Activated effector memory CD4-positive, alpha-beta T cell treated with Interleukin-2 at 50 U/mL for 16 hours (primary cell): ENCODE results near the gene PCBP3.
"Not testable (repeated sequence)": the region's sequence is repeated elsewhere in the genome, so short reads cannot be mapped to it uniquely, and the experiment has no call there.

Experiments used
- DNase-seq: peaks from one replicate; pipeline ENCODE4 v3.0.0-alpha.2; 2020

The PCBP3 gene

DNA sequence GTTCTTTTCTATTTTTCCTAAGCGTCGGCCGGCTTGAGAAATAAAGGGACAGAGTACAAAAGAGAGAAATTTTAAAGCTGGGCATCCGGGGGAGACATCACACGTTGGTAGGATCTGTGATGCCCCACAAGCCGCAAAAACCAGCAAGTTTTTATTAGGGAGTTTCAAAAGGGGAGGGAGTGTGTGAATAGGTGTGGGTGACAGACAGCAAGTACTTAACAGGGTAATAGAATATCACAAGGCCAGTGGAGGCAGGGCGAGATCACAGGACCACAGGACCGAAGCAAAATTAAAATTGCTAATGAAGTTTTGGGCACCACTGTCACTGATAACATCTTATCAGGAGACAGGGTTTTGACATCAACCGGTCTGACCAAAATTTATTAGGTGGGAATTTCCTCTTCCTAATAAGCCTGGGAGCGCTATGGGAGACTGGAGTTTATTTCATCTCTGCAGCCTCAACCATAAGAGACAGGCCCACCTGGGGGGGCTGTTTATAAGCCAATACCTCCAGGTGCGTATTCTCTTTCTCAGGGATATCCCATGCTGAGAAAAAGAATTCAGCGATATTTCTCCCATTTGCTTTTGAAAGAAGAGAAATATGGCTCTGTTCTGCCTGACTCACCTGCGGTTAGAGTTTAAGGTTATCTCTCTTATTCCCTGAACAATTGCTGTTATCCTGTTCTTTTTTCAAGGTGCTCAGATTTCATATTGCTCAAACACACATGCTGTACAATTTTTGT, 332.3 kb downstream of the PCBP3 start:
- not testable (repeated sequence) for DNase-seq

DNA sequence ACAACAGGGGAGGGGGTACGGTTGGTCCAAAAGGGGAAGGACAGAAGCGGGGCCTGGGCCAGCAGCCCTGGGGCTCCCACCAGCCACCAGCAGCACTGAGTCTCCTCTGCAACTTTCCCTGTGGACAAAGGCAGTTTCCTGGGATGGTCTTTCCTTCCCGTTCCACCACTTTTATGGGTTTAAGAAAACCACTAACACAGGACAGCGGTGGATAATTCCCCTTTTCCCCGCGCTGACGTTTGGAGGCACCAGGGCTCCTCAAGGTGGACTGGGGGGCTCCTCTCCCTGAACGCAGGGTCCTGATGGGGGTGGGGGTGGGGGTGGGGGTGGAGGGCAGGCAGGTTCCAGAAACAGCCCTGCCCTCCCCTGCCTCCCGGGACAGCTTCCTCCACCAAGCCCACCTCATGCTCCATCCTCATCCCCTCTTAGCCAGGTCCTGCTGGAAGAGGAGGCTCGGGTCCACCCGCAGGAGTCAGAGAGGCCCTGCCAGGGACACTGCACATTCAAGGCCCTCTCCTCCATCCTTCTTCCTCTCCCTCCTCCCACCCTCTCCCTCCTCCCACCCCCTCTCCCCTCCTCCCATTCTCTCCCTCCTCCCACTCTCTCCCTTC, 333.3 kb downstream of the PCBP3 start:
- no peak for DNase-seq

DNA sequence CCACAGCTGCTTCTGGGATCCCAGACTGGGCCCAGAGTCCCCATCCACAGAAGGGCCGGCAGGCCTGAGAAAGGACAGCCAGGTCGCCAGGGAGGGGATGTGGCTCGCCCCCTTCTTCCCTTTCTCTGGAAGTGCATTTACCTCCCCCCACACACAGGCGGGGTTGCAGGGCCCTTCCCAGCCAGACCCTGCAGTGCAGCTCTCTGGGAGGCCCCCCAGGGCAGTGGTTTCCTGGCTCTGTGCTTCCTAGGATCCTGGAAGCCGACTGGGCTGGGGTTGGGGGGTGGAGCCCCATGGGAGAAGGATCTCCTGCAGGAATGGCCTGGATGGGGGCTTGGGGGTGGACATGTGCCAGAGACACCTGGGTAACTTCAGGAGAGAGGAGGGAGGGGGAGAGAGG, 333.9 kb downstream of the PCBP3 start:
- no peak for DNase-seq

DNA sequence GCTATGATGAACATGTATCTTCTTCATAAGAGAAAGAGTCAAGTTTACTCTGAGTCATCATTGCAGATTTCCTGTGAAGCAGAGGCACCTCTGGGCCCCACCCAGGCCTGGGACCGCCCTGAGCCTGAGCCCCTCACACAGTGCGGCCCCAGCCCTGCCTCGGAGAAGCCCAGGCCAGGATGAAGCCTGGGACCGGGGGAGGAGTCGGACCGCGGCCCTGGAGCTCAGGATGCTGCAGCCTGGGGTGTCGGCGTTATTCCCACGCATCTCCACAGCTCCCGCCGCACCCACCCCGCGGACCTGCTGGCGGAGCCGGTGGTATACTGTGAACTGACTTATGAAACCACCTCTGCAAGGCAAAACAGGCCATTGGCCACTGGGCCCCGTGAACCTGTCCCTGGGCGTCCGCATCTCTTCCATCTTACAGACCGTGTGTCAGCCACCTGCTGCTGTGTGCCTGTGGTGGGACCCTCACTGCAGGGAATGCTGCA, 335.7 kb downstream of the PCBP3 start:
- DNase-seq = no peak

DNA sequence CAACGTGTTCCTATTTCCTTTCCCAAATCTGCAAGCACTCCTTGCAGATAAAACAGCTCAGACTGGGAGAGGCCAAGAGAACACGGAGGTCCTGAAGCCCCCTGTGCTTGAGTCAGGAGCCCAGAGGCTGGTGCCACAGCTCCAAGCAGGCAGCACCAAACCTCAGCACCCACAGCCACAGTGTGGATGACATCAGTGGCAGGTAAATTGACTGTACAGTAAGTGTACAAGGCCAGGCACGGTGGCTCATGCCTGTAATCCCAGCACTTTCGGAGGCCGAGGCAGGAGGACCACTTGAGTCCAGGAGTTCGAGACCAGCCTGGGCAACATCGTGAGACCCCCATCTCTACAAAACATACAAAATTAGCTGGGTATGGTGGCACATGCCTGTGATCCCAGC, 336.1 kb downstream of the PCBP3 start:
- no peak for DNase-seq

DNA sequence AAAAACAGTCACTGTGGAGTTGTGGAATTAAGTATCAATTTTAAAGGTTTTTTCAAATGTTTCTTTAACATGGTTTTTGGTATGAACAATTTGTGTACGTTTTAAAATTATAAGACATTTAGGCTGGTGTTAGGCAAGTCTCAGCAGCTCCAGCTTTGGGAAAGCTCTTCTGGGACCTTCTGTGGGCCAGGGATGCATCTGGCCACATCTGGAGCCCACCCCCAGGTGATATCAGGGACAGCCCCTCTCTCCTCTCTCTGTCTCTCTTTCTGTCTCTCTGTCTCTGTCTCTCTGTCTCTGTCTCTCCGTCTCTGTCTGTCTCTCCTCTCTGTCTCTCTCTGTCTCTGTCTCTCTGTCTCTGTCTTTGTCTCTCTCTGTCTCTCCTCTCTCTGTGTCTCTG, 336.7 kb downstream of the PCBP3 start:
- no peak for DNase-seq

DNA sequence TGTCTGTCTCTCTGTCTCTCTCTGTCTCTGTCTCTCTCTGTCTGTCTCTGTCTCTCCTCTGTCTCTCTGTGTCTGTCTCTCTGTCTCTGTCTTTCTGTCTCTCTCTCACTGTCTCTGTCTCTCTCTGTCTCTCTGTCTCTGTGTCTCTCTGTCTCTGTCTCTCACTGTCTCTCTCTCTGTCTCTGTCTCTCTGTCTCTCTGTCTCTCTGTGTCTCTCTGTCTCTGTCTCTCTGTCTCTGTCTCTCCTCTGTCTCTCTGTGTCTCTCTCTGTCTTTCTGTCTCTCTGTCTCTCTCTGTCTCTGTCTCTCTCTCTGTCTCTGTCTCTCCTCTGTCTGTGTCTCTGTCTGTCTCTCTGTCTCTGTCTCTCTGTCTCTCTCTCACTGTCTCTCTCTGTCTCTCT, 337.2 kb downstream of the PCBP3 start:
- no peak for DNase-seq

DNA sequence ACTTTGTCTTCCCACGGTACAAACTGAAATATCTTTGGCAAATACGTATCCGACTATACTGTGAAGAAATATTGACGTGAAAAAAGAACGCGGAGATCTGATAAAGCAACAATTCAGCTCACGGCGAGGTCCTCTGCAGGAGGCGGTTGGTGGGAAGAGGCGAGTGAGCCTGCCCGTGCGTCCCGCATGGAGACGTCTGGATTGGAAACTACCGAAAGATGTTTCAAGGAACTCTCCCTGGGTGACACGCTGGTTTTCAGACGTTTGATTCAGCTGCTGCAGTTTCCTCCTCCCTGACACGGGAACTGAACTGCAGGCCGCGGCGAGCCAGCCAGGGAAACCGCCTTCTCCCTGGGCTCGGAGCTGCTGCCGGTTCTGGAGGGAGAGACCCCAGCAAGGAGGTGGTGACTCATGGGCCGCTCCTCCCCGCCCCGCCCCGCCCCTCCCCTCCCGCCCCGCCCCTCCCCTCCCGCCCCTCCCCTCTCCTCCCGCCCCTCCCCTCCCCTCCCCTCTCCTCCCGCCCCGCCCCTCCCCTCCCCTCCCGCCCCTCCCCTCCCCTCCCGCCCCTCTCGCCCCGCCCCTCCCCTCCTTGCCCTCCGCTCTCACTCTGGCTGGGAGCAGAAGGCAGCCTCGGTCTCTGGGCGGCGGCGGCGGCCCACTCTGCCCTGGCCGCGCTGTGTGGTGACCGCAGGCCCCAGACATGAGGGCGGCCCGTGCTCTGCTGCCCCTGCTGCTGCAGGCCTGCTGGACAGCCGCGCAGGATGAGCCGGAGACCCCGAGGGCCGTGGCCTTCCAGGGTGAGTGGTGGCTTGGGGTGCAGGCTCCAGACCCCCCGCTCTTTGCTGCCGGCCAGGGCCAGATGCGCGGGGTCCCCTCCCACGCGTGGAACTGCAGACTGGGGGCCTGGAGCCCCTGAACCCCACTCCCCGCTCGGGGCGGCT, 337.9 kb downstream of the PCBP3 start, which contains the start of gene COL6A1:
TSS of gene COL6A1 (plus strand) at position 620 of the 941 bp plus-strand sequence. CDS start at position 701, 81 bp downstream.
- peak; percentile 43 for DNase-seq

DNA sequence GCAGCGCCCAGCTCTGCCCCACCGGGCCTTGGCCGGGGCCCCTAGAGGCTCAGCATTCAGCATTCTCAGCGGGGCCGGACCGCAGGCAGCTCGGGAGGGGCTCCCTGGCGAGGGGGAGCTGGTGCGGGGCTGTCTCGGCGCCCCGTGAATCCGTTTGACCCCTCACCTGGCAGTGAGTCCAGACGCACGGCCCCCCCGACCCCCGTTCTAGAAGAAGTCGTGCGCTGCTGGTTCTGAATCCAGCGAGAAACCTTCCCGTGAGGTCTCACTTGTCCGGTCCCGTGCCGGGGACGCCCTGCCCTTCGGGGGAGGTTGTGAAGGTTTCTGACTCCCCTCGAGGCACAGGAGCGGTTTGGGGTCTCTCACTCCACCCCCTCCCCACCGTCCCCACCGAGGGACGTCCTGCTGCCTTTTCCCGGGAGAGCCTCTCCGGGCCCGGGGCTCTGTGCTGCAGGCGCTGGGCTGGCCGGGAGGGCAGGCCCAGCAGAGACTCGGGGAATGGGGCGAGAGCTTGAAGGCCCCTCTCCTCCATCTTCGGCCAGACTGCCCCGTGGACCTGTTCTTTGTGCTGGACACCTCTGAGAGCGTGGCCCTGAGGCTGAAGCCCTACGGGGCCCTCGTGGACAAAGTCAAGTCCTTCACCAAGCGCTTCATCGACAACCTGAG, 338.7 kb downstream of the PCBP3 start:
- no peak for DNase-seq

DNA sequence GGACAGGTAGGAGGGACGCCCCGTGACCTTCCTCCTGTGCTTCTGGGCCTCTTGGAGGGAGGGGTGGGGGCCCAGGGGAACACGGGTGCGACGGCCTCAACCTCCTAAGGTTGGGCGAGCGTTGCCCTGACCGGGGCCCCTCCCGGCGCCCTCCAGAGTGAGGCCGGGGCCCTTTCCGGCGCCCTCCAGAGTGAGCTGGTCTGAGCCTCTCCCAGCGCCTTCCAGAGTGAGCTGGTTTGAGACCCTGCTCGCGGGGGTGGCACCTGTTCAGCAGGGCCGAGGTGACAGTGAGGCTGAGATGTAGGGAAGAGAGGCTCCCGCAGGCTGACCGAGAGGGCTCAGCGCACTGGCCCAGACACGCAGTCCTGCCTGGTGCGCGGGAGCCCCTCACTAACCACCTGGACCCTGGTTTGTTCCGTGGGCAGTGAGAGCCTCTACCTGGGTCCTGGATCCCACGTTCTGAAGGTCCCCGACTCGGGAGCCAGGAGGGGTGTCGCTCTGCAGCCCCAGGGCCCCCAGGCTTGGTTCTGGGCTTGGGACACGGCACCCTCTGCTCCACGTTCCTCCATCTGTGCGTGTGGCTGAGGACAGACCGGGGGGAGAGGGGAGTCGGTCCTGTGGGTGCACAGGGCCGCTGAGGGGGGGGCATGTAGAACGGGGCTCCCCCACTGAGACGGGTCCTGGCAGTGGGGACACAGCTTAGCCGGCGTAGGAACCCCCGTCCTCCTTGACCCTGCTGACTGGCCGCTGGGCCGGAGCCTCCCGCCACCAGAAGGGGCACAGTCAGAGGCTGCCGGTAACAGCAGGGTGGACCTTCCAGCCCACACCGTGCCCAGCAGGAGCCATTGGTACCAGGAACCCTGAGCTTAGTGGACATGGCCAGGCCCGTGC, 339.5 kb downstream of the PCBP3 start:
- DNase-seq = no peak

DNA sequence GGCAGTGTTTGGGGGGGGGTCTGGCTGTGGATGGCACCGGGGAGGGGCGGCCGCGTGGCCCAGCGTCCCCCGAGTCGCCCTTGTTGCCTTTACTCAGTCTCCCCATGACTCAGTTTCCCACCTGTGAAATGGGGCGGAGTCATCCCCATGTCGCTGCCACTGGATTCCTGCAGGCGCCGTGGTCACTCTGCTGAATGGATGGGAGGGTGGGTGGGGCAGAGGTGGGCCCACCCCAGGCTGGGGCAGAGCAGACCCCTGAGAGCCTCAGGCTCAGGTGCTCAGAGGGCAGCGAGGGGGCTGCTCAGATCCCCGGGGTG, 340.1 kb downstream of the PCBP3 start:
- no peak for DNase-seq

DNA sequence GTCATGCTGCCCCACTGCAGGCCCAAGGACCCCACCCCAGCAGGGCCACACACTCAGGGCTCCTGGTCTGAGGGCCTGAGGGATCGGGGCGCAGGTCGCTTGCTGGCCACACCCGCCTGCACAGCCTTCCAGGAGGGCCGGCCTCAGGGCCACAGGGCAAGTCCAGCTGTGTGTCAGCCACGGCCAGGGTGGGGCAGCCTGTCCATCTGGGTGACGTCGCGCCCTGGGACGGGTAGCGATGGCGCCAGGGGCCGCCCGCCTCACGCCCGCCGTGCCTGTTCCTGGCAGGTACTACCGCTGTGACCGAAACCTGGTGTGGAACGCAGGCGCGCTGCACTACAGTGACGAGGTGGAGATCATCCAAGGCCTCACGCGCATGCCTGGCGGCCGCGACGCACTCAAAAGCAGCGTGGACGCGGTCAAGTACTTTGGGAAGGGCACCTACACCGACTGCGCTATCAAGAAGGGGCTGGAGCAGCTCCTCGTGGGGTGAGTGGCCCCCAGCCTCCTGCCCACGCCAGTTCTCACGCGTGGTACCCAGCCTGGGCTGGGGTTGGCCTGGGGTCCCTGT, 340.5 kb downstream of the PCBP3 start:
- no peak for DNase-seq

DNA sequence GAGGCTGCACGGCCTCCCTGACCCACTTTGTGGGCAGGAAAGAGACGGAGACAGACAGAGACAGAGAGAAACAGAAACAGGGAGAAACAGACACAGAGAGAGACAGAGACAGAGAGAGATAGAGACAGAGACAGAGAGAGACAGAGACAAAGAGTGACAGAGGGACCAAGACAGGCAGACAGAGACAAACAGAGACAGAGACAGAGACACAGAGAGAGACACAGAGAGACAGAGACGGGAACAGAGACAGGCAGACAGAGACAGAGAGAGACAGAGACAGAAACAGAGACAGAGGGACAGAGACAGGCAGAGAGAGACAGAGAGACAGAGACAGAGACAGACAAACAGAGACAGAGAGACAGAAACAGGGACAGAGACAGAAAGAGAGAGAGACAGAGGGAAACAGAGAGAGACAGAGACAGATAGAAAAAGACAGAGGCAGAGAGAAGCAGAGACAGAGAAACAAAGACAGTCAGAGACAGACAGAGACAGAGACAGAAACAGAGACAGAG, 341.1 kb downstream of the PCBP3 start:
- no peak for DNase-seq

DNA sequence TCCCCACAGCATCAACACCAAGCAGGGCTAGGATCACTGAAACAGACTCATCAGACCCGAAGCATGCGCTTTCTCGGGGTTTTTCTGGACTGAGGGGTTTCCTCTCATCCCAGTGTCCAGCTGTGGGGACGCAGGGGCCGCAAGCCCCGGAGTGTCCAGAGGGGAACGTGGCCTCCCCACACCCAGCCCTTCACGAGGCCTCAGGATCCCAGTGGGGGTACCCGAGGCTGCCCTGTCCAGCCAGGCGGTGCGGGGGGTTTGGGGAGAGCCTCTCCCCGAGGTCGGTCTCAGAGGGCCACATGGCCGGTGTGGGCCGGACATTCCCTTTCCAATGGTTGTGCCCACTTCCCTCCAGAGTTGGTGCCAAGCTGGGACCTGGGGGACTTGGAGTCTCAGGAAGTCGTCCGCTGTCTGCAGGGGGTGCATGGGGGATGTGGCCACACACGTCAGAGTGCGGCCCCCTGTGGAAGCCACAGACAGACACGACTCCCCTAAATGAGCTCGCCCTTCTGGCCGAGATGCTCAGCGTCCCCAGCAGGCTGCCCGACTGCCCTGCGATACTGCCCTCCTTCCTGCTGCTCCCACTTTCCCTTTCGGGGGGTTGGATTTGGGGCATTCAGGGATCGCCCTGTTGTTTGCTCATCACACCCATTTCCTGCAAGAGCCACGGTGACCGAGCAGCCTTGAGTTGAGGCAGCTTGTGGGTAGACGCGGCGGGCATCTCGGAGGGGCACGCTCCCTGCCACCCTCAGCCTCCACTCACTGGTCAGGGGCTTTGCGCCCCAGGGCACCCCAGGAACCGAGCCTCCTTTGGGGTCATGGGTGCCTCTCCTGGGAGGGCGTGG, 342.2 kb downstream of the PCBP3 start:
- DNase-seq = no peak

DNA sequence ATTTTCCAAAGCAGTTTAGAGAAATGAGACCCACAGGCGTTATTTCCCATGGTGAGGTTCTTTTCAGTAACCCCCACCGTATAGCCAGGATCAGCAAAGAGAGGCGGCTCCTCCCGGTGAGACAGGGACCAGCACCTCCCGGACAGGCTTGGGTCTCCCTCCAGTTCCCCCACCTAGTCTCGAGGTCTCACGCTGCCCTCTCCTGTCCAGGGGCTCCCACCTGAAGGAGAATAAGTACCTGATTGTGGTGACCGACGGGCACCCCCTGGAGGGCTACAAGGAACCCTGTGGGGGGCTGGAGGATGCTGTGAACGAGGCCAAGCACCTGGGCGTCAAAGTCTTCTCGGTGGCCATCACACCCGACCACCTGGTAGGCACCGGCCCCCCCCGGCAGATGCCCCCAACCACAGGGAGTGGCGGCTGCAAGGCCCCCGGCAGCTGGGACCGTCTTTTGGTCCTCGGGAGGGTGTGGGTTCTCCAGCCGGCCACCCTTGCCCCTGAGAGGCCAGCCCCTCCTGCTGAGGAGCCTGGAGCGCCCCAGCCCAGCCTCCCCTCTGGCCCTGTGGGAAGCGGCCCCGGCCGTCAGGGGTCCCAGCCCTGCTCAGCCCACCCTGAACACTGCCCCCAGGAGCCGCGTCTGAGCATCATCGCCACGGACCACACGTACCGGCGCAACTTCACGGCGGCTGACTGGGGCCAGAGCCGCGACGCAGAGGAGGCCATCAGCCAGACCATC, 343.0 kb downstream of the PCBP3 start:
- DNase-seq = no peak

DNA sequence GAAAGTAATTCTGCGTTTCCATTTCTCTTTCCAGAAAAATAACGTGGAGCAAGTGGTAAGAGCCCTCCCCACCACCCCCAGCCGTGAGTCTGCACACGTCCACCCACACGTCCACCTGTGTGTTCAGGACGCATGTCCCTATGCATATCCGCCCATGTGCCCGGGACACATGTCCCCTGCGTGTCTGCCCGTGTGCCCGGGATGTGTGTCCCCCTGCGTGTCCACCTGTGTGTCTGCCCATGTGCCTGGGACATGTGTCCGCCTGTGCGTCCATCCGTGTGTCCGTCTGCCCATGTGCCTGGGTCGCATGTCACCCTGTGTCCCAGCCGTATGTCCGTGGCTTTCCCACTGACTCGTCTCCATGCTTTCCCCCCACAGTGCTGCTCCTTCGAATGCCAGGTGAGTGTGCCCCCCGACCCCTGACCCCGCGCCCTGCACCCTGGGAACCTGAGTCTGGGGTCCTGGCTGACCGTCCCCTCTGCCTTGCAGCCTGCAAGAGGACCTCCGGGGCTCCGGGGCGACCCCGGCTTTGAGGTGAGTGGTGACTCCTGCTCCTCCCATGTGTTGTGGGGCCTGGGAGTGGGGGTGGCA, 343.7 kb downstream of the PCBP3 start:
- no peak for DNase-seq

DNA sequence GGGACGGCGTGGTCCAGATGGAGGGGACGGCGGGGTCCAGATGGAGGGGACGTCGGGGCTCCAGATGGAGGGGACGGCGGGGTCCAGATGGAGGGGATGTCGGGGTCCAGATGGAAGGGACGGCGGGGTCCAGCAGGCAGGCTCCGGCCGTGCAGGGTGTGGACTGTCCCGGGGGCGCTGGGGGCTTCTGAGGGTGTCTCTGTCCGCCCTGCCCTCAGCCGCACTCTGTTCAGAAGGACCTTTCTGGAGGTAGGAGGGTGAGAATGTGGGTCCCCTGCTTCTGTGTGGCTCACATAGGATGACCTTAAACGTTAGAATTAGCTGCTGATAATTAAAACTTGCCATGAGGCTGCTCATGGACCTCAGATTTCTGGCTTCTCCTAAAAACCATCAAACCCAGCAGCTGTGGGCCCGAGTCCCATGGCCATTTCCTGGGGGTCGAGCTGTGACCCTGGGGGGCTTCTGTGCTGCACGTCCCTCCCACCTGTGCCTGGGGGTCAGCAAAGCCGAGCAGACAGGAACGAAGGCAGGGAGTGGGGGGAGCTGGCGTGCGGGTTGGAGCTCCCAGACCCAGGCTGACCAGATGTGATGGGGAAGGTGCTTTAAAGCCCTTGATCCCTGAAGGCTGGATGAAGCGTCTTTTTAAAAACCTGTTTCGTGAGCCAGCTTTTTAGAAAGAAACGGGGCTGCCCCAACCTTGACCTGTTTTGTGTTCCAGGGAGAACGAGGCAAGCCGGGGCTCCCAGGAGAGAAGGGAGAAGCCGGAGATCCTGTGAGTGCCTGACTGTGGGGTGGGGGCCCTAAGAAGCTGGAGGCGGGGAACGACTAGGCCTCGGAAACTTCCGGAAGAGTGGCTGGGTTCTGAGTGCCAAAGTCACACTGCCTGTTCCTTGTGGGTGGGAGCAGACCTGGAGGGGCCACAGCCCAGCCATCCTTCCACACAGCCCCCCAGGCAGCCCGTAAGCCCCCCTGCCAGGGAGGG, 345.1 kb downstream of the PCBP3 start:
- DNase-seq = no peak
